ENCODE measurements around the gene DLG2. TPM values are rescaled to one million over a fixed set of nuclear protein-coding genes. Genes with fewer than 3 reads are reported as not detected.

Gene DLG2
- total and polyA plus RNA-seq, 2 donors (not counting 3 experiments of a cell fraction or from before 2014, with no cell fraction given), result 0.15 to 1.1 TPM

DNA sequence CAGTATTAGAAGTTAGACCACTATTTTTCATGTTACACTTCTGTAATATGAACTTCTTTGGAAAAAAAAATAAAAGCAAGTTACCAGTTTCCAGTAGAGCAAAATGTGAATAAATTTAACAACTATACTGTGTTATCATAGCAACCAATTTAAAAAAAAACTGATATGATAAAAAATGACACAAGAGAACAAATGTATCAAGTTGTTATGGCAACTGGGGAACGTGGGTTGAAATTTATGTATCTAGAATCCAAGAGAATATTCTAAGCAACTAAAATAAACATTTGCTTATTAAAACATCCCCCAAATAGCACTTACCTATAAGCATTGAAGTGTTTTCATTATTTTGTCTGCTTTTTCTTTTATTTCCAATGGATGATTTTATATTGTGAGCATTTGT lies 442.4 kb downstream of the DLG2 start:
- Histone ChIP-seq H3K9ac (replicated peaks; ENCODE audit: extremely low read depth, insufficient read depth, low read length) (no peak overlapping the region), H3K27me3 (ENCODE audit: control insufficient read depth in 2 of 2, insufficient read depth in 2 of 2, low read length in 2 of 2) (no peaks in the 10 kb centered on the region), H3K9me3 (replicated peaks; ENCODE audit: control insufficient read depth, insufficient read depth, low read length) (no peaks in the 10 kb centered on the region), H3K4me3 (replicated peaks in 1 of 3; ENCODE audit: insufficient read depth in 1 of 3, low read depth in 1 of 3, low read length in 3 of 3) (no peak overlapping the region), H3K36me3 (ENCODE audit: control insufficient read depth in 2 of 2, extremely low read depth in 1 of 2, insufficient read depth in 2 of 2, low read length in 2 of 2) (no peaks in the 10 kb centered on the region), H3K4me1 (ENCODE audit: control insufficient read depth, extremely low read depth, insufficient read depth, low read length) (no peaks in the 10 kb centered on the region), H2AFZ (ENCODE audit: low read depth, low read length) (no peak overlapping the region), H3K79me2 (ENCODE audit: control insufficient read depth, insufficient read depth, low read length) (no peaks in the 10 kb centered on the region), H3K4me2 (ENCODE audit: insufficient read depth, low read length) (no peak overlapping the region), H3K9me1 (replicated peaks; ENCODE audit: control insufficient read depth, extremely low read depth, insufficient read depth, low read length) (no peaks in the 10 kb centered on the region), H4K20me1 (replicated peaks; ENCODE audit: control insufficient read depth, extremely low read depth, insufficient read depth, low read length) (no peaks in the 10 kb centered on the region), H3K27ac (ENCODE audit: insufficient read depth, low read depth, low read length) (no peak overlapping the region)
- FAIRE-seq, result no peak
- no TSS peak for BruUV-seq (replicated peaks)
- CTCF ChIA-PET, result no interaction called here
- no peak for DNase-seq (ENCODE audit: low read depth, low spot score)
- intact Hi-C loops (cut with micrococcal nuclease) (no loop called here), dilution Hi-C loops (cut with MboI; ENCODE audit: extremely low pct_ligation_motif_present, low sequenced_read_pairs) (no loop called here)
- POLR2A ChIA-PET, result no interaction called here
- TF ChIP-seq, protein P1, sequence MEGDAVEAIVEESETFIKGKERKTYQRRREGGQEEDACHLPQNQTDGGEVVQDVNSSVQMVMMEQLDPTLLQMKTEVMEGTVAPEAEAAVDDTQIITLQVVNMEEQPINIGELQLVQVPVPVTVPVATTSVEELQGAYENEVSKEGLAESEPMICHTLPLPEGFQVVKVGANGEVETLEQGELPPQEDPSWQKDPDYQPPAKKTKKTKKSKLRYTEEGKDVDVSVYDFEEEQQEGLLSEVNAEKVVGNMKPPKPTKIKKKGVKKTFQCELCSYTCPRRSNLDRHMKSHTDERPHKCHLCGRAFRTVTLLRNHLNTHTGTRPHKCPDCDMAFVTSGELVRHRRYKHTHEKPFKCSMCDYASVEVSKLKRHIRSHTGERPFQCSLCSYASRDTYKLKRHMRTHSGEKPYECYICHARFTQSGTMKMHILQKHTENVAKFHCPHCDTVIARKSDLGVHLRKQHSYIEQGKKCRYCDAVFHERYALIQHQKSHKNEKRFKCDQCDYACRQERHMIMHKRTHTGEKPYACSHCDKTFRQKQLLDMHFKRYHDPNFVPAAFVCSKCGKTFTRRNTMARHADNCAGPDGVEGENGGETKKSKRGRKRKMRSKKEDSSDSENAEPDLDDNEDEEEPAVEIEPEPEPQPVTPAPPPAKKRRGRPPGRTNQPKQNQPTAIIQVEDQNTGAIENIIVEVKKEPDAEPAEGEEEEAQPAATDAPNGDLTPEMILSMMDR (IDR thresholded peaks at IDR 0.05; ENCODE audit: extremely low read depth in 1 of 2, insufficient read depth in 1 of 2, low read depth in 1 of 2, low read length in 2 of 2), result no peak
- TF ChIP-seq POLR2AphosphoS5 (IDR thresholded peaks at IDR 0.05; ENCODE audit: insufficient read depth, low read depth, low read length) (no peak), GATA2 (IDR thresholded peaks at IDR 0.05; ENCODE audit: insufficient read depth, insufficient read length, low read depth, low read length) (no peak), POLR2A (IDR thresholded peaks at IDR 0.05; ENCODE audit: low read depth, low read length) (no peak), FOS (IDR thresholded peaks at IDR 0.05; ENCODE audit: borderline replicate concordance, insufficient read depth, low read length) (no peak), JUN (IDR thresholded peaks at IDR 0.05; ENCODE audit: borderline replicate concordance, insufficient read depth, insufficient read length, low read depth) (no peak), MYC (IDR thresholded peaks at IDR 0.05; ENCODE audit: low read depth, low read length) (no peak), EZH2 (IDR thresholded peaks at IDR 0.05; ENCODE audit: borderline replicate concordance, low read depth, low read length, severe bottlenecking) (no peak)
- TF ChIP-seq, protein P2, sequence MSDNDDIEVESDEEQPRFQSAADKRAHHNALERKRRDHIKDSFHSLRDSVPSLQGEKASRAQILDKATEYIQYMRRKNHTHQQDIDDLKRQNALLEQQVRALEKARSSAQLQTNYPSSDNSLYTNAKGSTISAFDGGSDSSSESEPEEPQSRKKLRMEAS (IDR thresholded peaks at IDR 0.05; ENCODE audit: insufficient read depth, insufficient read length), result no peak
